Mesenchymal stem cell (in vitro differentiated cells and primary cell): ENCODE results near the gene BEX1.

Experiments
- DNase-seq: peaks from one replicate; pipeline ENCODE4 v3.0.0-alpha.2; 2013
- H2AFZ ChIP-seq: one replicate; pipeline ENCODE4 v1.6.1; 2013; ENCODE audit warnings: low read depth, mild to moderate bottlenecking, control low read depth, inconsistent platforms, low read length, moderate library complexity
- H2AK5ac ChIP-seq: 2 replicates; pipeline ENCODE4 v1.6.1; 2013; ENCODE audit warnings: low read length, moderate library complexity, mild to moderate bottlenecking, inconsistent platforms; ENCODE audit not compliant: severe bottlenecking
- H2BK120ac ChIP-seq: one replicate; pipeline ENCODE4 v1.6.1; 2013; ENCODE audit warnings: low read depth, mild to moderate bottlenecking, inconsistent platforms, low read length, moderate library complexity
- H2BK12ac ChIP-seq, 2 experiments: one replicate each; pipeline ENCODE4 v1.6.1; 2013; ENCODE audit warnings: inconsistent platforms in 2 of 2, low read length in 2 of 2, mild to moderate bottlenecking in 2 of 2, moderate library complexity in 2 of 2, control low read depth in 1 of 2
- H2BK15ac ChIP-seq: one replicate; pipeline ENCODE4 v1.6.1; 2013; ENCODE audit warnings: mild to moderate bottlenecking, low read depth, inconsistent platforms; ENCODE audit not compliant: poor library complexity, severe bottlenecking
- H2BK5ac ChIP-seq: 2 replicates; pipeline ENCODE4 v1.6.1; 2013; ENCODE audit warnings: low read depth, mild to moderate bottlenecking, low read length, control low read depth, inconsistent platforms; ENCODE audit not compliant: poor library complexity, severe bottlenecking
- H3K14ac ChIP-seq, 2 experiments: one replicate each; pipeline ENCODE4 v1.6.1; 2013; ENCODE audit warnings: inconsistent platforms in 2 of 2, low read length in 2 of 2, control low read depth in 1 of 2, mild to moderate bottlenecking in 1 of 2, moderate library complexity in 1 of 2
- H3K18ac ChIP-seq, 2 experiments: one replicate each; pipeline ENCODE4 v1.6.1; 2013; ENCODE audit warnings: inconsistent platforms in 2 of 2, low read length in 2 of 2, control low read depth in 1 of 2, low read depth in 1 of 2, mild to moderate bottlenecking in 1 of 2
- H3K23ac ChIP-seq, 2 experiments: one replicate each; pipeline ENCODE4 v1.6.1; 2013; ENCODE audit warnings: inconsistent platforms in 2 of 2, low read length in 2 of 2, mild to moderate bottlenecking in 2 of 2, moderate library complexity in 2 of 2, control low read depth in 1 of 2
- H3K27ac ChIP-seq: 2 replicates; pipeline ENCODE4 v1.5.1; 2013; ENCODE audit warnings: mild to moderate bottlenecking, moderate library complexity, low read length, control low read depth, inconsistent platforms; ENCODE audit not compliant: poor library complexity, severe bottlenecking
- H3K27me3 ChIP-seq, 2 experiments: 2 replicates each; pipeline versions ENCODE4 v1.6.1 to v1.7.0; 2013; ENCODE audit warnings: low read length in 2 of 2, mild to moderate bottlenecking in 2 of 2, moderate library complexity in 2 of 2, control low read depth in 1 of 2, inconsistent platforms in 1 of 2; ENCODE audit not compliant: control insufficient read depth in 1 of 2, insufficient read depth in 1 of 2
- H3K36me3 ChIP-seq, 2 experiments: 2 replicates each; pipeline versions ENCODE4 v1.6.1 to v1.7.0; 2013; ENCODE audit warnings: low read length in 2 of 2, control low read depth in 1 of 2, inconsistent platforms in 1 of 2, low read depth in 1 of 2, mild to moderate bottlenecking in 1 of 2; ENCODE audit not compliant: insufficient read depth in 2 of 2, control insufficient read depth in 1 of 2
- H3K4ac ChIP-seq, 2 experiments: one replicate each; pipeline ENCODE4 v1.6.1; 2013; ENCODE audit warnings: inconsistent platforms in 2 of 2, low read length in 2 of 2, mild to moderate bottlenecking in 2 of 2, moderate library complexity in 2 of 2, control low read depth in 1 of 2, low read depth in 1 of 2
- H3K4me1 ChIP-seq: 2 replicates; pipeline ENCODE4 v1.6.1; 2013; ENCODE audit warnings: low read depth, low read length, control low read depth; ENCODE audit not compliant: control insufficient read depth, insufficient read depth
- H3K4me2 ChIP-seq: 2 replicates; pipeline ENCODE4 v1.6.1; 2013; ENCODE audit warnings: low read length, mild to moderate bottlenecking, inconsistent platforms; ENCODE audit not compliant: poor library complexity, severe bottlenecking
- H3K4me3 ChIP-seq, 2 experiments: 2 replicates each; pipeline versions ENCODE4 v1.5.1 to v1.7.0; 2013; ENCODE audit warnings: low read length in 2 of 2, mild to moderate bottlenecking in 2 of 2, control low read depth in 1 of 2, low read depth in 1 of 2; ENCODE audit not compliant: insufficient read depth in 1 of 2
- H3K79me1 ChIP-seq: replicated peaks from 2 replicates; pipeline ENCODE4 v1.6.1; 2013; ENCODE audit warnings: mild to moderate bottlenecking, control low read depth, low read length, inconsistent platforms; ENCODE audit not compliant: poor library complexity, severe bottlenecking
- H3K9ac ChIP-seq: 2 replicates; pipeline ENCODE4 v1.7.0; 2013; ENCODE audit warnings: mild to moderate bottlenecking, low read length, moderate library complexity
- H3K9me3 ChIP-seq: 2 replicates; pipeline ENCODE4 v1.7.0; 2013; ENCODE audit warnings: mild to moderate bottlenecking, low read length; ENCODE audit not compliant: control insufficient read depth
- H4K8ac ChIP-seq: one replicate; pipeline ENCODE4 v1.6.1; 2013; ENCODE audit warnings: inconsistent platforms, mild to moderate bottlenecking, low read length, moderate library complexity
- H4K91ac ChIP-seq: one replicate; pipeline ENCODE4 v1.6.1; 2013; ENCODE audit warnings: mild to moderate bottlenecking, low read length, inconsistent platforms
- WGBS: methylation state at CpG from one replicate; pipeline ENCODE4 v1.1.7; 2013; ENCODE audit warnings: mixed read lengths; 5-methylcytosine and 5-hydroxymethylcytosine counted together

BEX1 gene

GRCh38 chrX:103073467-103073866 is 9.5 kb upstream of the BEX1 start:
- no peak overlapping the region for H2AFZ ChIP-seq
- H3K18ac ChIP-seq: no peak overlapping the region
- no peak overlapping the region for H3K27ac ChIP-seq
- H2BK120ac ChIP-seq: no peak overlapping the region
- 52% methylated on average over 4 of the region's 5 CpGs for WGBS
- H3K27me3 ChIP-seq: peaks cover 0 to 37% of the 10 kb centered on the region in 2 experiments
- no peak overlapping the region for H3K4me2 ChIP-seq
- H3K4me1 ChIP-seq: no peaks in the 10 kb centered on the region
- H3K36me3 ChIP-seq: no peaks in the 10 kb centered on the region
- H4K91ac ChIP-seq: no peak overlapping the region
- no peak overlapping the region for H3K4me3 ChIP-seq
- no peak overlapping the region for H2BK15ac ChIP-seq
- H2AK5ac ChIP-seq: no peak overlapping the region
- H3K23ac ChIP-seq: no peak overlapping the region
- H3K9ac ChIP-seq: no peak overlapping the region
- H4K8ac ChIP-seq: no peak overlapping the region
- H3K4ac ChIP-seq: no peak overlapping the region
- no peak overlapping the region for H3K14ac ChIP-seq
- no peaks in the 10 kb centered on the region for H3K79me1 ChIP-seq
- no peak overlapping the region for H2BK5ac ChIP-seq
- no peak for DNase-seq
- no peaks in the 10 kb centered on the region for H3K9me3 ChIP-seq
- H2BK12ac ChIP-seq: no peak overlapping the region

- H2BK12ac ChIP-seq: no peak overlapping the region
- H3K9me3 ChIP-seq: no peaks in the 10 kb centered on the region
- H3K4me1 ChIP-seq: peaks cover 9% of the 10 kb centered on the region
- no peak overlapping the region for H3K27ac ChIP-seq
- H3K79me1 ChIP-seq: no peaks in the 10 kb centered on the region
- no peak overlapping the region for H3K4me3 ChIP-seq
- no peak overlapping the region for H2BK15ac ChIP-seq
- H3K23ac ChIP-seq: no peak overlapping the region
- H2BK120ac ChIP-seq: no peak overlapping the region
- H3K14ac ChIP-seq: no peak overlapping the region
- no peak overlapping the region for H4K91ac ChIP-seq
- H4K8ac ChIP-seq: no peak overlapping the region
- H3K18ac ChIP-seq: no peak overlapping the region
- no peak for DNase-seq
- no peak overlapping the region for H2AK5ac ChIP-seq
- H2BK5ac ChIP-seq: no peak overlapping the region
- no peak overlapping the region for H3K9ac ChIP-seq
- WGBS: no CpG with 5 or more reads among the region's 1 CpG
- no peak overlapping the region for H2AFZ ChIP-seq
- H3K27me3 ChIP-seq: peaks cover 0 to 29% of the 10 kb centered on the region in 2 experiments
- H3K36me3 ChIP-seq: no peaks in the 10 kb centered on the region
- H3K4me2 ChIP-seq: no peak overlapping the region
- no peak overlapping the region for H3K4ac ChIP-seq
Measured at GRCh38 chrX:103066606-103067005, 2.6 kb upstream of the BEX1 start.

GRCh38 chrX:103063191-103063845 is 653 bp downstream of the BEX1 start:
- Histone ChIP-seq H3K9me3 (no peaks in the 10 kb centered on the region), H3K4me2 (peak overlapping the region; percentile 61), H3K9ac (no peak overlapping the region), H3K27me3 (peaks cover 0 to 15% of the 10 kb centered on the region in 2 experiments), H3K4me1 (peaks cover 9% of the 10 kb centered on the region), H3K27ac (no peak overlapping the region), H2BK15ac (no peak overlapping the region), H3K23ac (no peak overlapping the region), H3K4me3 (no peak overlapping the region), H2BK12ac (no peak overlapping the region), H2AFZ (no peak overlapping the region), H2AK5ac (no peak overlapping the region), H3K18ac (no peak overlapping the region), H4K8ac (no peak overlapping the region), H3K79me1 (no peaks in the 10 kb centered on the region), H3K4ac (no peak overlapping the region), H4K91ac (no peak overlapping the region), H3K14ac (no peak overlapping the region), H2BK120ac (no peak overlapping the region), H3K36me3 (no peaks in the 10 kb centered on the region), H2BK5ac (no peak overlapping the region)
- peak; percentile 13 for DNase-seq
- WGBS: 0% methylated on average over 1 of the region's 34 CpGs

- Histone ChIP-seq H3K4me3 (no peak overlapping the region), H3K18ac (no peak overlapping the region), H3K27me3 (peaks cover 0 to 20% of the 10 kb centered on the region in 2 experiments), H3K36me3 (no peaks in the 10 kb centered on the region), H2BK15ac (no peak overlapping the region), H4K8ac (no peak overlapping the region), H2BK12ac (no peak overlapping the region), H2BK5ac (no peak overlapping the region), H2AK5ac (no peak overlapping the region), H3K14ac (no peak overlapping the region), H3K4ac (no peak overlapping the region), H3K4me2 (no peak overlapping the region), H3K79me1 (no peaks in the 10 kb centered on the region), H2BK120ac (no peak overlapping the region), H4K91ac (no peak overlapping the region), H3K9me3 (no peaks in the 10 kb centered on the region), H3K4me1 (peaks cover 9% of the 10 kb centered on the region), H3K9ac (no peak overlapping the region), H3K23ac (no peak overlapping the region), H3K27ac (no peak overlapping the region), H2AFZ (no peak overlapping the region)
- WGBS: 75% methylated on average over 2 of the region's 3 CpGs
- DNase-seq: no peak
Measured at GRCh38 chrX:103061486-103061885, 2.5 kb downstream of the BEX1 start.
